Measurements from ENCODE around the gene NRF1. TPM values are rescaled to one million over a fixed set of nuclear protein-coding genes. Genes with fewer than 3 reads are reported as not detected.

Gene NRF1
- total and polyA plus RNA-seq, 10 of the 15 experiments (the other 5 are each of a cell fraction or from before 2014, with no cell fraction given), result 3.5 to 23.1 (median 13.5) TPM

GRCh38 chr7:129634361-129635034 is 23.0 kb downstream of the NRF1 start (continued):
- TF ChIP-seq NFYA (IDR thresholded peaks at IDR 0.05; ENCODE audit: borderline replicate concordance, low read depth, low read length) (no peak), ASH2L (IDR thresholded peaks at IDR 0.05; ENCODE audit: borderline replicate concordance, low read depth) (no peak), NBN (IDR thresholded peaks at IDR 0.05) (no peak)

GRCh38 chr7:129635300-129636029 is 23.9 kb downstream of the NRF1 start:
- BruUV-seq (replicated peaks), result no TSS peak
- intact Hi-C loops (cut with micrococcal nuclease; ENCODE audit: unreplicated experiment) (loop anchor here (1.0 to 5.0 kb wide), 2 partner anchors 23 to 268 kb away; no protein-coding TSS in a partner anchor), in situ Hi-C loops (cut with MboI) (no loop called here)
- FAIRE-seq (peak; percentile 90), ATAC-seq (peak; percentile 100), DNase-seq (ENCODE audit: low read depth, low spot score) (peak; percentile 47)
- Histone ChIP-seq H4K20me1 (ENCODE audit: control insufficient read depth, insufficient read depth) (no peaks in the 10 kb centered on the region), H3K27me3 (replicated peaks in 1 of 2; ENCODE audit: control insufficient read depth in 2 of 2, insufficient read depth in 2 of 2, low read length in 1 of 2) (no peaks in the 10 kb centered on the region), H2AFZ (ENCODE audit: control insufficient read depth, low read depth, low read length) (no peak overlapping the region), H3K79me2 (ENCODE audit: control insufficient read depth, insufficient read depth, low read length) (peaks cover 21% of the 10 kb centered on the region), H3K36me3 (ENCODE audit: control insufficient read depth in 2 of 2, insufficient read depth in 2 of 2, low read length in 1 of 2) (no peaks in the 10 kb centered on the region), H3K4me3 (no peak overlapping the region), H3K4me2 (ENCODE audit: control insufficient read depth, insufficient read depth) (no peak overlapping the region), H3K9me3 (replicated peaks; ENCODE audit: control insufficient read depth, insufficient read depth, low read length) (no peaks in the 10 kb centered on the region), H3K4me1 (ENCODE audit: control insufficient read depth, insufficient read depth, low read length) (peaks cover 7% of the 10 kb centered on the region), H3K27ac (ENCODE audit: control insufficient read depth, insufficient read depth) (no peak overlapping the region), H3K9ac (ENCODE audit: control insufficient read depth, insufficient read depth, low read length) (no peak overlapping the region)
- WGBS (ENCODE audit: insufficient coverage, insufficient replicate concordance, low lambda C conversion rate, missing lambda C conversion rate), result 0% methylated on average over 6 of the region's 6 CpGs
- POLR2A ChIA-PET, result interaction anchor here (1.0 kb wide), 1 partner anchor 23 kb away, joined by 4 read pairs; no protein-coding TSS in a partner anchor
- SMC1A ChIA-PET (ENCODE audit: uncharacterized antibody, unreplicated experiment), result interaction anchor here (0.8 to 1.6 kb wide), 12 partner anchors 8 to 417 kb away, joined by 3 to 25 read pairs (median 4); partner anchors contain the start of gene NRF1
- CTCF ChIA-PET, result interaction anchor here (0.5 to 18.5 kb wide), 16 partner anchors 9 to 375 kb away, joined by 3 to 328 read pairs (median 4); partner anchors contain the start of gene NRF1
- TF ChIP-seq, protein P1, sequence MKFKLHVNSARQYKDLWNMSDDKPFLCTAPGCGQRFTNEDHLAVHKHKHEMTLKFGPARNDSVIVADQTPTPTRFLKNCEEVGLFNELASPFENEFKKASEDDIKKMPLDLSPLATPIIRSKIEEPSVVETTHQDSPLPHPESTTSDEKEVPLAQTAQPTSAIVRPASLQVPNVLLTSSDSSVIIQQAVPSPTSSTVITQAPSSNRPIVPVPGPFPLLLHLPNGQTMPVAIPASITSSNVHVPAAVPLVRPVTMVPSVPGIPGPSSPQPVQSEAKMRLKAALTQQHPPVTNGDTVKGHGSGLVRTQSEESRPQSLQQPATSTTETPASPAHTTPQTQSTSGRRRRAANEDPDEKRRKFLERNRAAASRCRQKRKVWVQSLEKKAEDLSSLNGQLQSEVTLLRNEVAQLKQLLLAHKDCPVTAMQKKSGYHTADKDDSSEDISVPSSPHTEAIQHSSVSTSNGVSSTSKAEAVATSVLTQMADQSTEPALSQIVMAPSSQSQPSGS (IDR thresholded peaks at IDR 0.05; ENCODE audit: low read length), result no peak
- TF ChIP-seq SMC3 (IDR thresholded peaks at IDR 0.05; ENCODE audit: borderline replicate concordance, low read length) (peak; percentile 84; the same call in 1 of the 2 replicates), RBBP5 (conservative IDR thresholded peaks at IDR 0.05) (no peak), FOXM1 (IDR thresholded peaks at IDR 0.05; ENCODE audit: low read depth, low read length) (peak; percentile 21; the same call in 1 of the 2 replicates), TBL1XR1 (IDR thresholded peaks at IDR 0.05; ENCODE audit: low read depth, low read length) (no peak), MXI1 (IDR thresholded peaks at IDR 0.05; ENCODE audit: low read depth, low read length) (peak; percentile 42; the same call in 1 of the 2 replicates), SRF (IDR thresholded peaks at IDR 0.05; ENCODE audit: low read depth in 2 of 2, low read length in 2 of 2) (no peak), YY1 (IDR thresholded peaks at IDR 0.05; ENCODE audit: low read depth, low read length) (peak; percentile 58; the same call in 1 of the 2 replicates), CREB1 (IDR thresholded peaks at IDR 0.05; ENCODE audit: low read depth) (0 out of 2 replicates have a peak, but pooled peaks have one; percentile 15), RB1 (IDR thresholded peaks at IDR 0.05; ENCODE audit: borderline replicate concordance) (peak; percentile 41; the same call in 1 of the 2 replicates), CREM (IDR thresholded peaks at IDR 0.05; ENCODE audit: low read depth) (0 out of 2 replicates have a peak, but pooled peaks have one; percentile 24), SMARCA5 (IDR thresholded peaks at IDR 0.05) (peak; percentile 46; the same call in 1 of the 2 replicates), RAD21 (IDR thresholded peaks at IDR 0.05; ENCODE audit: insufficient read depth, low read depth, low read length) (peak; percentile 85)
- TF ChIP-seq, protein P2, sequence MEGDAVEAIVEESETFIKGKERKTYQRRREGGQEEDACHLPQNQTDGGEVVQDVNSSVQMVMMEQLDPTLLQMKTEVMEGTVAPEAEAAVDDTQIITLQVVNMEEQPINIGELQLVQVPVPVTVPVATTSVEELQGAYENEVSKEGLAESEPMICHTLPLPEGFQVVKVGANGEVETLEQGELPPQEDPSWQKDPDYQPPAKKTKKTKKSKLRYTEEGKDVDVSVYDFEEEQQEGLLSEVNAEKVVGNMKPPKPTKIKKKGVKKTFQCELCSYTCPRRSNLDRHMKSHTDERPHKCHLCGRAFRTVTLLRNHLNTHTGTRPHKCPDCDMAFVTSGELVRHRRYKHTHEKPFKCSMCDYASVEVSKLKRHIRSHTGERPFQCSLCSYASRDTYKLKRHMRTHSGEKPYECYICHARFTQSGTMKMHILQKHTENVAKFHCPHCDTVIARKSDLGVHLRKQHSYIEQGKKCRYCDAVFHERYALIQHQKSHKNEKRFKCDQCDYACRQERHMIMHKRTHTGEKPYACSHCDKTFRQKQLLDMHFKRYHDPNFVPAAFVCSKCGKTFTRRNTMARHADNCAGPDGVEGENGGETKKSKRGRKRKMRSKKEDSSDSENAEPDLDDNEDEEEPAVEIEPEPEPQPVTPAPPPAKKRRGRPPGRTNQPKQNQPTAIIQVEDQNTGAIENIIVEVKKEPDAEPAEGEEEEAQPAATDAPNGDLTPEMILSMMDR (IDR thresholded peaks at IDR 0.05 in 2 of 3, conservative IDR thresholded peaks at IDR 0.05 in 1 of 3; ENCODE audit: control insufficient read depth in 2 of 3, extremely low read depth in 1 of 3, insufficient read depth in 1 of 3, low read depth in 3 of 3, low read length in 3 of 3), result peak; percentile 85 to 89 (median 89)
- RAD21 ChIA-PET (ENCODE audit: unreplicated experiment), result interaction anchor here (0.6 to 5.0 kb wide), 12 partner anchors 8 to 375 kb away, joined by 3 to 39 read pairs (median 4); partner anchors contain the start of gene NRF1
